Aorta (tissue), 5 donors: ENCODE results near the gene ARPC3. TPM values are rescaled to one million over a fixed set of nuclear protein-coding genes. Genes with fewer than 3 reads are reported as not detected.
"Not testable (repeated sequence)": the region's sequence is repeated elsewhere in the genome, so short reads cannot be mapped to it uniquely, and the experiment has no call there.

Experiments used
- ATAC-seq: fragments of 200-7000 bp; cut with Tn5 transposase; one replicate; pipeline ENCODE4 v1.9.1; 2022; ENCODE audit warnings: moderate library complexity; ENCODE audit not compliant: low FRiP score
- DNase-seq, 2 donors: peaks; one replicate each; pipeline ENCODE4 v3.0.0-alpha.2; 2020
- H3K27ac ChIP-seq, 2 donors: one replicate each; pipeline ENCODE4 v1.5.1; 2013; ENCODE audit warnings: low read length in 2 of 2, mild to moderate bottlenecking in 2 of 2, moderate library complexity in 2 of 2, control low read depth in 1 of 2, inconsistent platforms in 1 of 2, low read depth in 1 of 2
- H3K27me3 ChIP-seq, 2 donors: one replicate each; pipeline ENCODE4 v1.6.1; 2013; ENCODE audit warnings: control low read depth in 1 of 2, low read length in 1 of 2, mild to moderate bottlenecking in 1 of 2, moderate library complexity in 1 of 2; ENCODE audit not compliant: insufficient read depth in 2 of 2, control insufficient read depth in 1 of 2
- H3K36me3 ChIP-seq, 2 donors: one replicate each; pipeline ENCODE4 v1.6.1; 2013; ENCODE audit warnings: control low read depth in 1 of 2, low read length in 1 of 2, mild to moderate bottlenecking in 1 of 2; ENCODE audit not compliant: insufficient read depth in 2 of 2, control insufficient read depth in 1 of 2
- H3K4me1 ChIP-seq, 2 donors: one replicate each; pipeline ENCODE4 v1.6.1; 2013; ENCODE audit warnings: low read length in 2 of 2, control low read depth in 1 of 2, mild to moderate bottlenecking in 1 of 2, moderate library complexity in 1 of 2; ENCODE audit not compliant: insufficient read depth in 2 of 2, control insufficient read depth in 1 of 2
- H3K4me3 ChIP-seq, 2 donors: one replicate each; pipeline ENCODE4 v1.5.1; 2013; ENCODE audit warnings: low read length in 2 of 2, control low read depth in 1 of 2, mild to moderate bottlenecking in 1 of 2
- H3K9me3 ChIP-seq: one replicate; pipeline ENCODE4 v1.6.1; 2013; ENCODE audit warnings: mild to moderate bottlenecking, low read length; ENCODE audit not compliant: control insufficient read depth
- WGBS, 2 donors: extraction: QIAGEN DNeasy Blood & Tissue Kit; methylation state at CpG; one replicate each; pipeline ENCODE4 v1.1.7; 2013; 5-methylcytosine and 5-hydroxymethylcytosine counted together
- intact Hi-C, 2 donors: fragments of 100-400 bp; cut with DNase I; formaldehyde crosslinking; loops; one replicate each; pipeline versions ENCODE4 v1.14.2 to v1.15.0; 2022
- polyA plus RNA-seq, 2 donors: library from polyadenylated mRNA; stranded (reverse); fragments of 200-250 nt; gene quantifications; one replicate each; pipeline ENCODE4 v1.2.3, GENCODE V29; 2013
- total RNA-seq, 2 donors: library from RNA; stranded (reverse); fragmentation: NEBNext Ultra II Directional; extraction: Animal tissue kit (Norgen Biotek cat#: 25700); gene quantifications; one replicate each; pipeline ENCODE4 v1.2.1, GENCODE V29; 2021
- donor health status: healthy with polysubstance abuse.
- donor health status: Bipolar disorder and iron deficiency.
- donor health status: DM: no; HTN: no; CAD: no.
- donor health status: DM: no; HTN: no; CAD: no.
- donor health status: DM: yes; HTN: yes; CAD: no.

The ARPC3 gene
- total and polyA plus RNA-seq, 4 donors: 154 to 452 (median 197) TPM

GRCh38 chr12:110465024-110465423 is 14.9 kb upstream of the ARPC3 start:
- WGBS, 2 donors: 82 to 93% methylated on average over 2 of the region's 2 CpGs
- H3K36me3 ChIP-seq: peaks cover 0 to 4% of the 10 kb centered on the region in 2 donors

GRCh38 chr12:110461189-110461588 is 11.1 kb upstream of the ARPC3 start:
- not testable (repeated sequence) for H3K36me3 ChIP-seq, H3K27ac ChIP-seq, ATAC-seq, H3K4me1 ChIP-seq, H3K4me3 ChIP-seq, H3K9me3 ChIP-seq, DNase-seq, H3K27me3 ChIP-seq
- 79 to 82% methylated on average over 5 of the region's 5 CpGs for WGBS, 2 donors
- intact Hi-C loops: loop anchor here in 1 of 2 donors (5.0 kb wide), 1 partner anchor 136 kb away; no protein-coding TSS in a partner anchor

More at GRCh38 chr12:110465024-110465423, 14.9 kb upstream of the ARPC3 start:
- Histone ChIP-seq H3K27me3 (no peaks in the 10 kb centered on the region), H3K4me1 (no peaks in the 10 kb centered on the region), H3K9me3 (no peaks in the 10 kb centered on the region), H3K27ac (peak overlapping the region in 1 of 2 donors; percentile 6), H3K4me3 (no peak overlapping the region)
- ATAC-seq (no peak), DNase-seq (no peak)
- intact Hi-C loops: loop anchor here (5.0 kb wide), 2 partner anchors 37 to 137 kb away; partner anchors contain the start of genes RAD9B (in 1 of the 2) and VPS29 (in 1 of the 2)

DNA sequence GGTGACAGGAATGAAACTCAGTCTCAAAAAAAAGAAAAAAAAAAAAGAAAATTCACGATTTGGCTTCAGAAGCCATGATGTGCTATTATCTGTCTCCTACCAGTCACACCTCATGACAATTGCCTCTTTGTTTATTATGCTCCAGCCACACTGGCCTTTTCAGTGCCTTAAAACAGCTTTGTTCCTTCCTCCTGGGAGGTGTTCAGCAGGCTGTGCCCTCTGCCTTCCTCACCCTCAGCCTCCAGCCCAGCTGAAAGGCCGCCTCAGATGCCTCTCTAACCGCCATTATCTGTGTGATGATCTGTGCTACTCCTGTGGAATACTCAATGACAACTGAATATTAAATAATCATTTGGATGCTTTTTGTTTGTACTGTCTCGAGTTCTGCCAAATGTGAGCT is 8.6 kb upstream of the ARPC3 start:
- Histone ChIP-seq H3K27me3 (no peaks in the 10 kb centered on the region), H3K36me3 (peaks cover 2 to 6% of the 10 kb centered on the region in 2 donors), H3K9me3 (no peaks in the 10 kb centered on the region), H3K4me3 (no peak overlapping the region), H3K4me1 (no peaks in the 10 kb centered on the region), H3K27ac (no peak overlapping the region)
- intact Hi-C loops: loop anchor here in 1 of 2 donors (10.0 kb wide), 1 partner anchor 426 kb away; no protein-coding TSS in a partner anchor
- DNase-seq (no peak), ATAC-seq (no peak)
- 83 to 93% methylated on average over 4 of the region's 4 CpGs for WGBS, 2 donors

DNA sequence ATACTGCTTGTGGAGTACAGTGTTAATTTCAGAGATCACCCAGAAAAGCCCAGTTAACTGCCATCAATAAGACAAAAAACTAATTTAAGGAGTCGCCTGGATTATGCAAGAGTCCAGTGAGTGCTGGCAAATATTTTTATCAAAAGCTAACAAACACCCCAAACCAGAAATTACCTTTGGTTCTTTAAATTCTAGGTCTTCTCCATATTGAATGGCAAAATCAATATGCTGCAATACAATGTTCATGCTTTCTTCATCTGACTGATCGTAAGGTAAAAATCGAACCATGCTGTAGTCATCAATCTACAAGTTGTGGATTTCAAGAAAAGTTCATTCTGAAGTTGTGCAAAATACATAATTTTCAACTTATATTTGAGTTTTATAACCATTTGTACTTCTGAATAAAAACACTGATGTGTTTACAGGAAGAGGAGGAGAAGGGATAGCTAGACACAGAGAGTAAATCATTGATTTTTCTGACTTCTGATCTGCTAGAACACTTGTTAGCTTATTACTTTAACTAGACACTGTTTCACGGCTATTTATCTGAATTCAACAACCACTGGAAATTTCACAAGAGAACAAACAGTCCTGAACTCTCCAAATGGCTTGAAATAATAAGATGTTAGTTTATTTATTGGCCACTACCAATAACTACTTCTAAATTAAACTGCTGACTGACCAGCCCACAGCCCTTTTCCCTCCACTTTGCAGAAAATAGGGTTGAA is 3.6 kb upstream of the ARPC3 start:
- Histone ChIP-seq H3K4me1 (no peaks in the 10 kb centered on the region), H3K4me3 (no peak overlapping the region), H3K27me3 (no peaks in the 10 kb centered on the region), H3K36me3 (peaks cover under 1 to 2% of the 10 kb centered on the region in 2 donors), H3K27ac (no peak overlapping the region), H3K9me3 (no peaks in the 10 kb centered on the region)
- DNase-seq (no peak), ATAC-seq (no peak)
- intact Hi-C loops: loop anchor here (5.0 to 10.0 kb wide), 3 partner anchors 149 to 434 kb away; no protein-coding TSS in a partner anchor
- WGBS, 2 donors: 92 to 95% methylated on average over 4 of the region's 4 CpGs

DNA sequence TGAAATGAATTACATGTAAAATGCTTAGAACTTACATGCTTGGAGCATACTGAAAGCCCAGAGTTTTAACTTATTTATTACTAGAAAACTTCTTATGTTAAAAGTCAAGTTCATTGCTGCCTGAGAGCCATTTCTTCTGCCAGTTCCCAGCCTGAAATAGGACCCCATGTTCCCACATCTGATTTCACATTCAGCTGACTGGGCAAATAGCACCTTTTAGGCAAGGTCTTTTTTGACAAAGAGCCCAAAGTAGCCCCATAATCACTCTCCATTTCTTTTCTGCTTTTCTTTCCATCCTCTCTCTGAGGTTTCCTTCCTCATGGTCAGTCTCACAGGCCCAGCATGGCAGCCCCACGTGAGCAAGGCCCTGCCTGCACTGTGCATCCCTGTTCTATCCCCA is 1.1 kb upstream of the ARPC3 start:
- Histone ChIP-seq H3K36me3 (peaks cover 0 to 2% of the 10 kb centered on the region in 2 donors), H3K27me3 (no peaks in the 10 kb centered on the region), H3K27ac (no peak overlapping the region), H3K4me3 (no peak overlapping the region), H3K9me3 (no peaks in the 10 kb centered on the region), H3K4me1 (no peaks in the 10 kb centered on the region)
- ATAC-seq (no peak), DNase-seq (no peak)
- 65 to 69% methylated on average over 1 of the region's 1 CpG for WGBS, 2 donors
- intact Hi-C loops: loop anchor here (5.0 to 10.0 kb wide), 3 partner anchors 151 to 436 kb away; no protein-coding TSS in a partner anchor

- Histone ChIP-seq H3K9me3 (no peaks in the 10 kb centered on the region), H3K27ac (no peak overlapping the region), H3K4me3 (no peak overlapping the region), H3K36me3 (no peaks in the 10 kb centered on the region), H3K4me1 (no peaks in the 10 kb centered on the region), H3K27me3 (no peaks in the 10 kb centered on the region)
- DNase-seq: no peak
- WGBS, 2 donors: 94 to 96% methylated on average over 3 of the region's 3 CpGs
- ATAC-seq: no peak
- intact Hi-C loops: no loop called here
These were observed 5.7 kb downstream of the ARPC3 start for GRCh38 chr12:110444455-110444854.

- no peaks in the 10 kb centered on the region for H3K27me3 ChIP-seq
- peaks cover 1 to 7% of the 10 kb centered on the region in 2 donors for H3K36me3 ChIP-seq
- ATAC-seq (no peak), DNase-seq (no peak)
- H3K27ac ChIP-seq: no peak overlapping the region
- WGBS, 2 donors: 58 to 60% methylated on average over 2 of the region's 2 CpGs
- H3K4me3 ChIP-seq: no peak overlapping the region
- no peaks in the 10 kb centered on the region for H3K4me1 ChIP-seq
- intact Hi-C loops: no loop called here
- no peaks in the 10 kb centered on the region for H3K9me3 ChIP-seq
These were observed 13.9 kb downstream of the ARPC3 start for GRCh38 chr12:110436231-110436630.

DNA sequence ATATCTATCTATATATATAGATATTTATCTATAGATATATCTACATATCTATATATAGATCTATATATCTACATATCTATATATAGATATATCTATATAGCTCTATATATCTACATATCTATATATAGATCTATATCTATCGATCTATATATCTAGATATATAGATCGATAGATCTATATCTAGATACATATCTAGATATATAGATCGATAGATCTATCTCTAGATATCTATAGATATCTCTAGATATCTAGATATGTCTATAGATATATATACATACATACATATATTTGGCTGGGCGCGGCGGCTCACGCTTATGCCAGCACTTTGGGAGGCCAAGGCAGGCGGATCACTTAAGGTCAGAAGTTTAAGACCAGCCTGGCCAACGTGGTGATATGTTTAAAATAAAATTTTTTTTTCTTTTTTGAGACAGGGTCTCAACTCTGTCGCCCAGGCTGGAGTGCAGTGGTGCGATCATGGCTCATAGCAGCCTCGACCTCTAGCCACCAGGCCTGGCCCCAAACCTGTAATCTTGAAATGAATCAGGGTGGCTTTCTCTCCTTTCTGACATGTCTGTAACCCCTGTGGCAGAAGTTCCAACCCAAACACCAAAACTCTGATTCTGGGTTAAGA is 18.1 kb downstream of the ARPC3 start:
- H3K9me3 ChIP-seq: no peaks in the 10 kb centered on the region
- no peak overlapping the region for H3K27ac ChIP-seq
- H3K36me3 ChIP-seq: peaks cover under 1 to 7% of the 10 kb centered on the region in 2 donors
- no peak for DNase-seq
- intact Hi-C loops: loop anchor here in 1 of 2 donors (5.0 kb wide), 2 partner anchors 330 to 495 kb away; no protein-coding TSS in a partner anchor
- no peaks in the 10 kb centered on the region for H3K27me3 ChIP-seq
- H3K4me3 ChIP-seq: no peak overlapping the region
- H3K4me1 ChIP-seq: no peaks in the 10 kb centered on the region
- no peak for ATAC-seq
- WGBS, 2 donors: 83 to 86% methylated on average over 12 of the region's 12 CpGs
